Uterus (tissue), 2 donors: Measurements from ENCODE around the gene CYP4F3.

Experiments
- POLR2A ChIP-seq, 2 donors: fragments of 450-650 bp; IDR thresholded peaks; one replicate each; pipeline ENCODE4 v1.6.1; 2016; ENCODE audit warnings: antibody characterized with exemption in 2 of 2, mild to moderate bottlenecking in 1 of 2, moderate library complexity in 1 of 2
- TF ChIP-seq, protein P1 (sequence below), 4 experiments: fragments of 200-600 bp in 2 of 4; fragments of 450-650 bp in 2 of 4; sonication (generic) in 2 of 4; IDR thresholded peaks; one replicate each; pipeline ENCODE4 v1.5.1; 2016 to 2019; ENCODE audit warnings: antibody characterized with exemption in 4 of 4, mild to moderate bottlenecking in 2 of 4, moderate library complexity in 1 of 4

DNA sequence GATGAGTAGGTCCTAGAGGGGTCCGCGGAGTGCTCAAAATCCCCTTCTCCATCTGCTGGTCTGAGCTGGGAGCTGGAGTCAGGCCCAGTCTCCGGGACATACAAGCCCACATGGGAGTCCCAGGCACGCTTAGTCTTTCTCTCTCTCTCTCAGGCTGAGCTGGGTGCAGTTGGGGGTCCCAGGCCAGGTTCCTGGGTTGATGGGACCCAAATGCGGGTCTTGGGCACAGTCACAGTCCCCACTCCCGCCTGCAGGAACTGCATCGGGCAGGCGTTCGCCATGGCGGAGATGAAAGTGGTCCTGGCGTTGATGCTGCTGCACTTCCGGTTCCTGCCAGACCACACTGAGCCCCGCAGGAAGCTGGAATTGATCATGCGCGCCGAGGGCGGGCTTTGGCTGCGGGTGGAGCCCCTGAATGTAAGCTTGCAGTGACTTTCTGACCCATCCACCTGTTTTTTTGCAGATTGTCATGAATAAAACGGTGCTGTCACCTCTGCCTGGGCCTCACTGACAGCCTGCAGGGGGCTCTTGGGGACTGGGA, 56.0 kb downstream of the CYP4F3 start:
- TF ChIP-seq, protein P1, sequence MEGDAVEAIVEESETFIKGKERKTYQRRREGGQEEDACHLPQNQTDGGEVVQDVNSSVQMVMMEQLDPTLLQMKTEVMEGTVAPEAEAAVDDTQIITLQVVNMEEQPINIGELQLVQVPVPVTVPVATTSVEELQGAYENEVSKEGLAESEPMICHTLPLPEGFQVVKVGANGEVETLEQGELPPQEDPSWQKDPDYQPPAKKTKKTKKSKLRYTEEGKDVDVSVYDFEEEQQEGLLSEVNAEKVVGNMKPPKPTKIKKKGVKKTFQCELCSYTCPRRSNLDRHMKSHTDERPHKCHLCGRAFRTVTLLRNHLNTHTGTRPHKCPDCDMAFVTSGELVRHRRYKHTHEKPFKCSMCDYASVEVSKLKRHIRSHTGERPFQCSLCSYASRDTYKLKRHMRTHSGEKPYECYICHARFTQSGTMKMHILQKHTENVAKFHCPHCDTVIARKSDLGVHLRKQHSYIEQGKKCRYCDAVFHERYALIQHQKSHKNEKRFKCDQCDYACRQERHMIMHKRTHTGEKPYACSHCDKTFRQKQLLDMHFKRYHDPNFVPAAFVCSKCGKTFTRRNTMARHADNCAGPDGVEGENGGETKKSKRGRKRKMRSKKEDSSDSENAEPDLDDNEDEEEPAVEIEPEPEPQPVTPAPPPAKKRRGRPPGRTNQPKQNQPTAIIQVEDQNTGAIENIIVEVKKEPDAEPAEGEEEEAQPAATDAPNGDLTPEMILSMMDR (IDR thresholded peaks at IDR 0.05), result no peak
- TF ChIP-seq POLR2A (IDR thresholded peaks at IDR 0.05), result no peak
